ENCODE data around the gene BANK1.

BANK1 gene

GRCh38 chr4:101790521-101791181, at the start of gene BANK1:
TSS of gene BANK1 (plus strand) at chr4:101790730. CDS start at chr4:101790881, 151 bp downstream.
- DNase-seq = peak; percentile 9

GRCh38 chr4:101753721-101754120, 36.8 kb upstream of the BANK1 start:
- DNase-seq = no peak

- no peak for DNase-seq
These were observed 34.3 kb upstream of the BANK1 start for GRCh38 chr4:101756181-101756580.

- DNase-seq = no peak
These were observed 29.1 kb upstream of the BANK1 start for GRCh38 chr4:101761405-101761804.

- DNase-seq = no peak
These were observed 28.5 kb upstream of the BANK1 start for GRCh38 chr4:101762025-101762424.

- no peak for DNase-seq
These were observed 28.0 kb upstream of the BANK1 start for GRCh38 chr4:101762534-101762933.

GRCh38 chr4:101763576-101763975, 27.0 kb upstream of the BANK1 start:
- DNase-seq = no peak

GRCh38 chr4:101774807-101775206, 15.7 kb upstream of the BANK1 start:
- DNase-seq = no peak

- no peak for DNase-seq
These were observed 13.1 kb upstream of the BANK1 start for GRCh38 chr4:101777431-101777830.

- no peak for DNase-seq
These were observed 10.2 kb upstream of the BANK1 start for GRCh38 chr4:101780284-101780683.

GRCh38 chr4:101782546-101782945, 8.0 kb upstream of the BANK1 start:
- DNase-seq = no peak

GRCh38 chr4:101784957-101785356, 5.6 kb upstream of the BANK1 start:
- no peak for DNase-seq

- no peak for DNase-seq
These were observed 5.0 kb upstream of the BANK1 start for GRCh38 chr4:101785486-101785885.

- no peak for DNase-seq
These were observed 2.7 kb upstream of the BANK1 start for GRCh38 chr4:101787701-101788316.

- no peak for DNase-seq
These were observed 640 bp downstream of the BANK1 start for GRCh38 chr4:101791182-101791558.

GRCh38 chr4:101792056-101792590, 1.6 kb downstream of the BANK1 start:
- no peak for DNase-seq

- DNase-seq = no peak
These were observed 2.9 kb downstream of the BANK1 start for GRCh38 chr4:101793397-101793796.

GRCh38 chr4:101794806-101795205, 4.3 kb downstream of the BANK1 start:
- DNase-seq = no peak

- no peak for DNase-seq
These were observed 5.2 kb downstream of the BANK1 start for GRCh38 chr4:101795704-101796103.

- no peak for DNase-seq
These were observed 11.4 kb downstream of the BANK1 start for GRCh38 chr4:101801958-101802357.

GRCh38 chr4:101806914-101807313, 16.4 kb downstream of the BANK1 start:
- no peak for DNase-seq

- no peak for DNase-seq
These were observed 16.8 kb downstream of the BANK1 start for GRCh38 chr4:101807351-101807750.

- DNase-seq = no peak
These were observed 23.1 kb downstream of the BANK1 start for GRCh38 chr4:101813604-101814003.

GRCh38 chr4:101818362-101818761, 27.8 kb downstream of the BANK1 start:
- DNase-seq = no peak

- no peak for DNase-seq
These were observed 33.3 kb downstream of the BANK1 start for GRCh38 chr4:101823864-101824263.

Measured in CD4-positive, alpha-beta T cell treated with Interleukin-4 for 4 hours (primary cell).